HEK293T (cell line): ENCODE results near the gene PSKH1.

ENCODE experiments used
- ARNT ChIP-seq: fragments of 450-650 bp; IDR thresholded peaks from 2 replicates; pipeline ENCODE4 v1.6.1; 2017; ENCODE audit warnings: mild to moderate bottlenecking
- BHLHE40 ChIP-seq: fragments of 450-650 bp; IDR thresholded peaks from 2 replicates; pipeline ENCODE4 v1.6.1; 2016; ENCODE audit warnings: mild to moderate bottlenecking, moderate library complexity, borderline replicate concordance
- ELF4 ChIP-seq: fragments of 450-650 bp; IDR thresholded peaks from 2 replicates; pipeline ENCODE4 v1.6.1; 2017; ENCODE audit warnings: antibody characterized with exemption
- NFRKB ChIP-seq: fragments of 450-650 bp; IDR thresholded peaks from 2 replicates; pipeline ENCODE4 v1.6.1; 2016; ENCODE audit warnings: mild to moderate bottlenecking, moderate library complexity
- PKNOX1 ChIP-seq: fragments of 450-650 bp; IDR thresholded peaks from 2 replicates; pipeline ENCODE4 v1.6.1; 2016
- SP1 ChIP-seq: fragments of 450-650 bp; IDR thresholded peaks from 2 replicates; pipeline ENCODE4 v1.6.1; 2017
- SUZ12 ChIP-seq: fragments of 450-650 bp; IDR thresholded peaks from 2 replicates; pipeline ENCODE4 v1.6.1; 2016; ENCODE audit warnings: mild to moderate bottlenecking
- TARDBP ChIP-seq: fragments of 450-650 bp; IDR thresholded peaks from 2 replicates; pipeline ENCODE4 v1.6.1; 2016

GRCh38 chr16:67967183-67967957 is 74.3 kb downstream of the PSKH1 start:
- no peak for TF ChIP-seq BHLHE40
- TF ChIP-seq SP1 = no peak
- TF ChIP-seq NFRKB = no peak
- no peak for TF ChIP-seq PKNOX1
- TF ChIP-seq ARNT = no peak
- TF ChIP-seq SUZ12 = no peak
- no peak for TF ChIP-seq ELF4
- no peak for TF ChIP-seq TARDBP
